DND-41 (cell line): ENCODE results near the gene ABTB1.
"Not testable (repeated sequence)": the region's sequence is repeated elsewhere in the genome, so short reads cannot be mapped to it uniquely, and the experiment has no call there.

Experiments
- ATAC-seq: fragments of 200-7000 bp; cut with Tn5 transposase; 3 replicates; pipeline ENCODE4 v1.9.1; 2021; ENCODE audit warnings: low read depth; ENCODE audit not compliant: insufficient read depth
- DNase-seq: peaks from one replicate; pipeline ENCODE4 v3.0.0-alpha.2; 2020
- H2AFZ ChIP-seq: 2 replicates; pipeline ENCODE4 v1.6.0; 2012; ENCODE audit warnings: low read depth, low read length
- H3K27ac ChIP-seq: 2 replicates; pipeline ENCODE4 v1.5.1; 2012; ENCODE audit warnings: low read length, inconsistent platforms
- H3K27me3 ChIP-seq: fragments of 200-600 bp; sonication (generic); 2 replicates; pipeline ENCODE4 v1.6.0; 2012; ENCODE audit warnings: low read length, mild to moderate bottlenecking, inconsistent platforms; ENCODE audit not compliant: insufficient read depth, poor library complexity
- H3K36me3 ChIP-seq: 2 replicates; pipeline ENCODE4 v1.5.1; 2012; ENCODE audit warnings: low read length, inconsistent platforms; ENCODE audit not compliant: insufficient read depth
- H3K4me1 ChIP-seq: 2 replicates; pipeline ENCODE4 v1.5.1; 2012; ENCODE audit warnings: mild to moderate bottlenecking, low read length; ENCODE audit not compliant: insufficient read depth
- H3K4me2 ChIP-seq: 2 replicates; pipeline ENCODE4 v1.6.0; 2012; ENCODE audit warnings: mild to moderate bottlenecking, moderate library complexity, low read length, inconsistent platforms; ENCODE audit not compliant: insufficient read depth
- H3K4me3 ChIP-seq, 2 experiments: fragments of 200-600 bp in 1 of 2; shearing (Covaris generic) in 1 of 2; 2 replicates each; pipeline ENCODE4 v1.5.1; 2012 to 2016; ENCODE audit warnings: inconsistent platforms in 2 of 2, low read length in 2 of 2, mild to moderate bottlenecking in 2 of 2, low read depth in 1 of 2, moderate library complexity in 1 of 2
- H3K79me2 ChIP-seq: 2 replicates; pipeline ENCODE4 v1.6.0; 2012; ENCODE audit warnings: low read length, inconsistent platforms; ENCODE audit not compliant: insufficient read depth
- H3K9ac ChIP-seq: 2 replicates; pipeline ENCODE4 v1.6.0; 2012; ENCODE audit warnings: low read depth, mild to moderate bottlenecking, inconsistent platforms, low read length, moderate library complexity
- H3K9me3 ChIP-seq: 2 replicates; pipeline ENCODE4 v1.5.1; 2012; ENCODE audit warnings: low read length, moderate library complexity, mild to moderate bottlenecking, inconsistent platforms; ENCODE audit not compliant: insufficient read depth, severe bottlenecking
- H4K20me1 ChIP-seq: 2 replicates; pipeline ENCODE4 v1.6.0; 2012; ENCODE audit warnings: low read length; ENCODE audit not compliant: insufficient read depth
- CTCF ChIP-seq: IDR thresholded peaks from 2 replicates; pipeline ENCODE4 v1.5.1; 2012; ENCODE audit warnings: borderline replicate concordance, low read length, moderate library complexity, mild to moderate bottlenecking; ENCODE audit not compliant: poor library complexity, severe bottlenecking; ENCODE audit errors: extremely low read depth
- EZH2 ChIP-seq: IDR thresholded peaks from 3 replicates; pipeline ENCODE4 v1.6.1; 2012; ENCODE audit warnings: borderline replicate concordance, low read depth, mild to moderate bottlenecking, moderate library complexity, low read length, inconsistent platforms; ENCODE audit not compliant: severe bottlenecking

Gene ABTB1

GRCh38 chr3:127701280-127701911 lies 28.6 kb downstream of the ABTB1 start:
- Histone ChIP-seq H3K27me3 (no peaks in the 10 kb centered on the region), H4K20me1 (no peaks in the 10 kb centered on the region), H3K9me3 (no peaks in the 10 kb centered on the region), H3K4me3 (no peak overlapping the region), H2AFZ (no peak overlapping the region), H3K27ac (no peak overlapping the region), H3K9ac (no peak overlapping the region), H3K36me3 (no peaks in the 10 kb centered on the region), H3K4me2 (no peak overlapping the region), H3K4me1 (no peaks in the 10 kb centered on the region), H3K79me2 (no peaks in the 10 kb centered on the region)
- no peak for DNase-seq
- ATAC-seq = no peak
- TF ChIP-seq CTCF (no peak), EZH2 (no peak)

- no peak overlapping the region for H3K27ac ChIP-seq
- H4K20me1 ChIP-seq = no peaks in the 10 kb centered on the region
- H3K36me3 ChIP-seq = no peaks in the 10 kb centered on the region
- H3K9ac ChIP-seq = no peak overlapping the region
- no peak overlapping the region for H3K4me3 ChIP-seq
- H3K4me2 ChIP-seq = no peak overlapping the region
- no peaks in the 10 kb centered on the region for H3K4me1 ChIP-seq
- DNase-seq (no peak), ATAC-seq (no peak)
- no peaks in the 10 kb centered on the region for H3K9me3 ChIP-seq
- no peaks in the 10 kb centered on the region for H3K79me2 ChIP-seq
- no peaks in the 10 kb centered on the region for H3K27me3 ChIP-seq
- no peak overlapping the region for H2AFZ ChIP-seq
- TF ChIP-seq CTCF (no peak), EZH2 (no peak)
Measured at GRCh38 chr3:127702151-127702578, 29.4 kb downstream of the ABTB1 start.

GRCh38 chr3:127704840-127705239 lies 32.1 kb downstream of the ABTB1 start:
- H3K9ac ChIP-seq, DNase-seq, H2AFZ ChIP-seq, H3K79me2 ChIP-seq, H3K9me3 ChIP-seq, H3K4me3 ChIP-seq, H3K4me1 ChIP-seq, H3K27ac ChIP-seq, H3K36me3 ChIP-seq, H4K20me1 ChIP-seq, H3K4me2 ChIP-seq, H3K27me3 ChIP-seq, ATAC-seq: not testable (repeated sequence)

- Histone ChIP-seq H3K9me3 (no peaks in the 10 kb centered on the region), H3K4me2 (no peak overlapping the region), H3K4me3 (no peak overlapping the region), H3K9ac (no peak overlapping the region), H3K36me3 (no peaks in the 10 kb centered on the region), H2AFZ (no peak overlapping the region), H3K4me1 (no peaks in the 10 kb centered on the region), H3K79me2 (no peaks in the 10 kb centered on the region), H3K27me3 (no peaks in the 10 kb centered on the region), H4K20me1 (no peaks in the 10 kb centered on the region), H3K27ac (no peak overlapping the region)
- no peak for ATAC-seq
- TF ChIP-seq EZH2 (no peak), CTCF (no peak)
- no peak for DNase-seq
Measured at GRCh38 chr3:127706312-127706711, 33.6 kb downstream of the ABTB1 start.
